Mucosa of rectum (tissue), 2 donors: Measurements from ENCODE around the gene TP53I11.

Experiments used
- H3K27ac ChIP-seq, 2 donors: one replicate each; pipeline ENCODE4 v1.7.0; 2013; ENCODE audit warnings: inconsistent platforms in 2 of 2, low read depth in 2 of 2, low read length in 2 of 2
- H3K27me3 ChIP-seq, 2 donors: one replicate each; pipeline ENCODE4 v1.7.0; 2013; ENCODE audit warnings: low read length in 2 of 2; ENCODE audit not compliant: control insufficient read depth in 2 of 2, insufficient read depth in 2 of 2
- H3K36me3 ChIP-seq, 2 donors: one replicate each; pipeline ENCODE4 v1.7.0; 2013; ENCODE audit warnings: low read length in 2 of 2; ENCODE audit not compliant: control insufficient read depth in 2 of 2, insufficient read depth in 2 of 2
- H3K4me1 ChIP-seq, 2 donors: one replicate each; pipeline ENCODE4 v1.7.0; 2013; ENCODE audit warnings: low read length in 2 of 2, mild to moderate bottlenecking in 1 of 2; ENCODE audit not compliant: control insufficient read depth in 2 of 2, insufficient read depth in 2 of 2
- H3K4me3 ChIP-seq, 2 donors: one replicate each; pipeline ENCODE4 v1.7.0; 2013; ENCODE audit warnings: low read length in 2 of 2
- H3K9ac ChIP-seq, 2 donors: one replicate each; pipeline ENCODE4 v1.7.0; 2013; ENCODE audit warnings: low read length in 2 of 2, low read depth in 1 of 2, mild to moderate bottlenecking in 1 of 2
- H3K9me3 ChIP-seq, 2 donors: one replicate each; pipeline ENCODE4 v1.7.0; 2013; ENCODE audit warnings: low read length in 2 of 2; ENCODE audit not compliant: control insufficient read depth in 2 of 2
- donor health status: healthy.
- donor health status: Normal muscosa, but diverticular disease.

Gene TP53I11

GRCh38 chr11:44893308-44893822 is 57.3 kb downstream of the TP53I11 start:
- no peaks in the 10 kb centered on the region for H3K4me1 ChIP-seq
- peaks cover 0 to 2% of the 10 kb centered on the region in 2 donors for H3K27me3 ChIP-seq
- no peak overlapping the region for H3K9ac ChIP-seq
- no peaks in the 10 kb centered on the region for H3K9me3 ChIP-seq
- no peak overlapping the region for H3K4me3 ChIP-seq
- peak overlapping the region in 1 of 2 donors; percentile 7 for H3K27ac ChIP-seq
- no peaks in the 10 kb centered on the region for H3K36me3 ChIP-seq

- H3K27ac ChIP-seq = no peak overlapping the region
- no peak overlapping the region for H3K9ac ChIP-seq
- H3K36me3 ChIP-seq = no peaks in the 10 kb centered on the region
- no peaks in the 10 kb centered on the region for H3K4me1 ChIP-seq
- H3K4me3 ChIP-seq = no peak overlapping the region
- peaks cover 0 to 2% of the 10 kb centered on the region in 2 donors for H3K27me3 ChIP-seq
- no peaks in the 10 kb centered on the region for H3K9me3 ChIP-seq
These were observed 57.8 kb downstream of the TP53I11 start for GRCh38 chr11:44892843-44893242.

- Histone ChIP-seq H3K9ac (no peak overlapping the region), H3K4me3 (no peak overlapping the region), H3K27me3 (peaks cover 0 to 2% of the 10 kb centered on the region in 2 donors), H3K36me3 (no peaks in the 10 kb centered on the region), H3K27ac (no peak overlapping the region), H3K4me1 (peaks cover 0 to 3% of the 10 kb centered on the region in 2 donors), H3K9me3 (no peaks in the 10 kb centered on the region)
These were observed 61.4 kb downstream of the TP53I11 start for GRCh38 chr11:44889266-44889665.

GRCh38 chr11:44887636-44888035 is 63.0 kb downstream of the TP53I11 start:
- Histone ChIP-seq H3K36me3 (no peaks in the 10 kb centered on the region), H3K9ac (no peak overlapping the region), H3K27me3 (no peaks in the 10 kb centered on the region), H3K4me3 (no peak overlapping the region), H3K4me1 (peaks cover 0 to 6% of the 10 kb centered on the region in 2 donors), H3K27ac (no peak overlapping the region), H3K9me3 (no peaks in the 10 kb centered on the region)

- H3K27ac ChIP-seq = no peak overlapping the region
- H3K36me3 ChIP-seq = no peaks in the 10 kb centered on the region
- peaks cover 0 to 7% of the 10 kb centered on the region in 2 donors for H3K4me1 ChIP-seq
- no peak overlapping the region for H3K9ac ChIP-seq
- peaks cover 0 to 2% of the 10 kb centered on the region in 2 donors for H3K27me3 ChIP-seq
- no peaks in the 10 kb centered on the region for H3K9me3 ChIP-seq
- no peak overlapping the region for H3K4me3 ChIP-seq
These were observed 63.9 kb downstream of the TP53I11 start for GRCh38 chr11:44886790-44887140.

- Histone ChIP-seq H3K9ac (no peak overlapping the region), H3K27me3 (peaks cover 0 to 3% of the 10 kb centered on the region in 2 donors), H3K27ac (peak overlapping the region in 1 of 2 donors; percentile 0), H3K9me3 (no peaks in the 10 kb centered on the region), H3K4me1 (peaks cover 0 to 7% of the 10 kb centered on the region in 2 donors), H3K4me3 (no peak overlapping the region), H3K36me3 (no peaks in the 10 kb centered on the region)
These were observed 64.5 kb downstream of the TP53I11 start for GRCh38 chr11:44885919-44886789.

- Histone ChIP-seq H3K27me3 (peaks cover 0 to 3% of the 10 kb centered on the region in 2 donors), H3K9ac (no peak overlapping the region), H3K27ac (no peak overlapping the region), H3K9me3 (no peaks in the 10 kb centered on the region), H3K4me3 (no peak overlapping the region), H3K36me3 (no peaks in the 10 kb centered on the region), H3K4me1 (peaks cover 0 to 7% of the 10 kb centered on the region in 2 donors)
These were observed 65.4 kb downstream of the TP53I11 start for GRCh38 chr11:44885065-44885810.

- Histone ChIP-seq H3K4me1 (peaks cover 0 to 7% of the 10 kb centered on the region in 2 donors), H3K9me3 (no peaks in the 10 kb centered on the region), H3K4me3 (no peak overlapping the region), H3K36me3 (no peaks in the 10 kb centered on the region), H3K27ac (no peak overlapping the region), H3K9ac (no peak overlapping the region), H3K27me3 (peaks cover 0 to 3% of the 10 kb centered on the region in 2 donors)
These were observed 66.6 kb downstream of the TP53I11 start for GRCh38 chr11:44884056-44884455.

GRCh38 chr11:44883277-44883676 is 67.4 kb downstream of the TP53I11 start:
- Histone ChIP-seq H3K9me3 (no peaks in the 10 kb centered on the region), H3K9ac (no peak overlapping the region), H3K36me3 (no peaks in the 10 kb centered on the region), H3K27ac (peak overlapping the region; percentile 31 to 41), H3K4me1 (peaks cover 0 to 7% of the 10 kb centered on the region in 2 donors), H3K27me3 (peaks cover 0 to 3% of the 10 kb centered on the region in 2 donors), H3K4me3 (no peak overlapping the region)
